ENCODE results near the gene PNPT1.
"Not testable (repeated sequence)": the region's sequence is repeated elsewhere in the genome, so short reads cannot be mapped to it uniquely, and the experiment has no call there.

The PNPT1 gene

GRCh38 chr2:55609938-55610578, 83.6 kb downstream of the PNPT1 start:
- no peak for TF ChIP-seq CTCF (IDR thresholded peaks at IDR 0.05; ENCODE audit: borderline replicate concordance, insufficient read depth, low read depth, low read length)
- no peak overlapping the region for H3K4me3 ChIP-seq (ENCODE audit: low read depth, low read length)

- no peak for TF ChIP-seq CTCF (IDR thresholded peaks at IDR 0.05; ENCODE audit: borderline replicate concordance, insufficient read depth, low read depth, low read length)
These were observed 84.3 kb downstream of the PNPT1 start for GRCh38 chr2:55609193-55609794.

GRCh38 chr2:55607717-55608116, 85.9 kb downstream of the PNPT1 start:
- H3K4me3 ChIP-seq (ENCODE audit: low read depth, low read length): no peak overlapping the region
- no peak for TF ChIP-seq CTCF (IDR thresholded peaks at IDR 0.05; ENCODE audit: borderline replicate concordance, insufficient read depth, low read depth, low read length)

More at GRCh38 chr2:55609193-55609794, 84.3 kb downstream of the PNPT1 start:
- H3K4me3 ChIP-seq (ENCODE audit: low read depth, low read length): no peak overlapping the region

- H3K4me3 ChIP-seq (ENCODE audit: low read depth, low read length): no peak overlapping the region
- TF ChIP-seq CTCF (IDR thresholded peaks at IDR 0.05; ENCODE audit: borderline replicate concordance, insufficient read depth, low read depth, low read length): no peak
These were observed 89.5 kb downstream of the PNPT1 start for GRCh38 chr2:55604027-55604565.

- no peak for TF ChIP-seq CTCF (IDR thresholded peaks at IDR 0.05; ENCODE audit: borderline replicate concordance, insufficient read depth, low read depth, low read length)
These were observed 91.8 kb downstream of the PNPT1 start for GRCh38 chr2:55601849-55602248.

GRCh38 chr2:55598056-55598795, 95.4 kb downstream of the PNPT1 start:
- TF ChIP-seq CTCF (IDR thresholded peaks at IDR 0.05; ENCODE audit: borderline replicate concordance, insufficient read depth, low read depth, low read length): no peak
- no peak overlapping the region for H3K4me3 ChIP-seq (ENCODE audit: low read depth, low read length)

More at GRCh38 chr2:55601849-55602248, 91.8 kb downstream of the PNPT1 start:
- H3K4me3 ChIP-seq (ENCODE audit: low read depth, low read length): no peak overlapping the region

- not testable (repeated sequence) for H3K4me3 ChIP-seq (ENCODE audit: low read depth, low read length)
These were observed 96.8 kb downstream of the PNPT1 start for GRCh38 chr2:55596795-55597194.
